ENCODE data around the gene RNU6-1. TPM values are rescaled to one million over a fixed set of nuclear protein-coding genes. Genes with fewer than 3 reads are reported as not detected.

RNU6-1 gene
- total RNA-seq, 1 experiment from 2014 or later, result not detected

GRCh38 chr15:67813104-67813634 is 26.7 kb downstream of the RNU6-1 start:
- ChIA-PET POLR2A (ENCODE audit: low non-redundant PET) (interaction anchor here (0.7 kb wide), 1 partner anchor 178 kb away, joined by 5 read pairs; no protein-coding TSS in a partner anchor), CTCF (interaction anchor here (0.6 kb wide), 1 partner anchor 45 kb away, joined by 4 read pairs; no protein-coding TSS in a partner anchor)
- Histone ChIP-seq H3K9me3 (ENCODE audit: low read depth, low read length, poor library complexity, severe bottlenecking) (no peaks in the 10 kb centered on the region), H3K4me3 (ENCODE audit: low read depth, low read length, poor library complexity, severe bottlenecking) (no peak overlapping the region), H3K27me3 (replicated peaks; ENCODE audit: insufficient read depth, low read depth, low read length, poor library complexity) (peaks cover 3% of the 10 kb centered on the region), H3K4me1 (ENCODE audit: insufficient read depth, low read length, poor library complexity, severe bottlenecking) (no peaks in the 10 kb centered on the region), H3K27ac (ENCODE audit: low read depth, low read length, poor library complexity, severe bottlenecking) (no peak overlapping the region), H3K36me3 (ENCODE audit: insufficient read depth, low read length, poor library complexity, severe bottlenecking) (no peaks in the 10 kb centered on the region)
- DNase-seq (ENCODE audit: low spot score), result no peak
- TF ChIP-seq EZH2 (IDR thresholded peaks at IDR 0.05; ENCODE audit: borderline replicate concordance, low read depth, low read length, poor library complexity, severe bottlenecking), result no peak
- TF ChIP-seq, protein P1, sequence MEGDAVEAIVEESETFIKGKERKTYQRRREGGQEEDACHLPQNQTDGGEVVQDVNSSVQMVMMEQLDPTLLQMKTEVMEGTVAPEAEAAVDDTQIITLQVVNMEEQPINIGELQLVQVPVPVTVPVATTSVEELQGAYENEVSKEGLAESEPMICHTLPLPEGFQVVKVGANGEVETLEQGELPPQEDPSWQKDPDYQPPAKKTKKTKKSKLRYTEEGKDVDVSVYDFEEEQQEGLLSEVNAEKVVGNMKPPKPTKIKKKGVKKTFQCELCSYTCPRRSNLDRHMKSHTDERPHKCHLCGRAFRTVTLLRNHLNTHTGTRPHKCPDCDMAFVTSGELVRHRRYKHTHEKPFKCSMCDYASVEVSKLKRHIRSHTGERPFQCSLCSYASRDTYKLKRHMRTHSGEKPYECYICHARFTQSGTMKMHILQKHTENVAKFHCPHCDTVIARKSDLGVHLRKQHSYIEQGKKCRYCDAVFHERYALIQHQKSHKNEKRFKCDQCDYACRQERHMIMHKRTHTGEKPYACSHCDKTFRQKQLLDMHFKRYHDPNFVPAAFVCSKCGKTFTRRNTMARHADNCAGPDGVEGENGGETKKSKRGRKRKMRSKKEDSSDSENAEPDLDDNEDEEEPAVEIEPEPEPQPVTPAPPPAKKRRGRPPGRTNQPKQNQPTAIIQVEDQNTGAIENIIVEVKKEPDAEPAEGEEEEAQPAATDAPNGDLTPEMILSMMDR (conservative IDR thresholded peaks at IDR 0.05; ENCODE audit: low read depth, low read length), result no peak
- no TSS peak for BruUV-seq (replicated peaks)
- intact Hi-C loops (cut with micrococcal nuclease; ENCODE audit: unreplicated experiment), result no loop called here

- BruUV-seq (replicated peaks), result no TSS peak
- no peaks in the 10 kb centered on the region for H3K27me3 ChIP-seq (replicated peaks; ENCODE audit: insufficient read depth, low read depth, low read length, poor library complexity)
Measured at GRCh38 chr15:67812241-67812644, 27.6 kb downstream of the RNU6-1 start.

DNA sequence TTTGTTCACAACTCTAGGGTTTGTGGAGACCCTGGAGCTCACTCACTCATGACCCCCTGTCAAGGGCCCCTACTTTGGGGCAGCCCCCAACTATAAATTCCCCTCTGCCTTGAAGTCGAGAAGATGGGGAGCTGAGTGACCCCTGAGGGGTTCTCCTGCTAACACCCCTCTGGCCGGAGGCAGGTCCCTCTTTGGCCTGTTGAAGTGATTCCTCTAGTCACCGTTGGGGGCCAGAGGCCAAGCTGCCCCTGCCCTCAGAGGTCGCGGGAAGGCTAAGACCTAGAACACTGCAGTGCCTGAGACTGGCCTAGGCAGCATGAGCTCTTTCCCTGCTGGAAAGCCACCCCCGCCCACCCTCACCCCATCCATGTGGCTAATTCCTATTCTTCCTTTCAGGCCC is 30.0 kb downstream of the RNU6-1 start:
- no peaks in the 10 kb centered on the region for H3K9me3 ChIP-seq (ENCODE audit: low read depth, low read length, poor library complexity, severe bottlenecking)
- no peak overlapping the region for H3K27ac ChIP-seq (ENCODE audit: low read depth, low read length, poor library complexity, severe bottlenecking)
- H3K4me1 ChIP-seq (ENCODE audit: insufficient read depth, low read length, poor library complexity, severe bottlenecking), result no peaks in the 10 kb centered on the region
- ChIA-PET POLR2A (ENCODE audit: low non-redundant PET) (no interaction called here), CTCF (no interaction called here)
- no peaks in the 10 kb centered on the region for H3K27me3 ChIP-seq (replicated peaks; ENCODE audit: insufficient read depth, low read depth, low read length, poor library complexity)
- no peak for TF ChIP-seq EZH2 (IDR thresholded peaks at IDR 0.05; ENCODE audit: borderline replicate concordance, low read depth, low read length, poor library complexity, severe bottlenecking)
- TF ChIP-seq, protein P1 (conservative IDR thresholded peaks at IDR 0.05; ENCODE audit: low read depth, low read length), result no peak
- no peak overlapping the region for H3K4me3 ChIP-seq (ENCODE audit: low read depth, low read length, poor library complexity, severe bottlenecking)
- intact Hi-C loops (cut with micrococcal nuclease; ENCODE audit: unreplicated experiment), result no loop called here
- no peaks in the 10 kb centered on the region for H3K36me3 ChIP-seq (ENCODE audit: insufficient read depth, low read length, poor library complexity, severe bottlenecking)
- DNase-seq (ENCODE audit: low spot score), result no peak
- BruUV-seq (replicated peaks), result no TSS peak

More at GRCh38 chr15:67812241-67812644, 27.6 kb downstream of the RNU6-1 start:
- CTCF ChIA-PET, result no interaction called here
- Histone ChIP-seq H3K9me3 (ENCODE audit: low read depth, low read length, poor library complexity, severe bottlenecking) (no peaks in the 10 kb centered on the region), H3K4me1 (ENCODE audit: insufficient read depth, low read length, poor library complexity, severe bottlenecking) (no peaks in the 10 kb centered on the region), H3K27ac (ENCODE audit: low read depth, low read length, poor library complexity, severe bottlenecking) (no peak overlapping the region), H3K4me3 (ENCODE audit: low read depth, low read length, poor library complexity, severe bottlenecking) (no peak overlapping the region), H3K36me3 (ENCODE audit: insufficient read depth, low read length, poor library complexity, severe bottlenecking) (no peaks in the 10 kb centered on the region)
- no peak for DNase-seq (ENCODE audit: low spot score)
- POLR2A ChIA-PET (ENCODE audit: low non-redundant PET), result no interaction called here
- intact Hi-C loops (cut with micrococcal nuclease; ENCODE audit: unreplicated experiment), result no loop called here
- TF ChIP-seq, protein P1 (conservative IDR thresholded peaks at IDR 0.05; ENCODE audit: low read depth, low read length), result no peak
- TF ChIP-seq EZH2 (IDR thresholded peaks at IDR 0.05; ENCODE audit: borderline replicate concordance, low read depth, low read length, poor library complexity, severe bottlenecking), result no peak

Measured in A673 (cell line).